ENCODE results near the gene MIF. TPM values are rescaled to one million over a fixed set of nuclear protein-coding genes. Genes with fewer than 3 reads are reported as not detected.

MIF gene
- total RNA-seq, 1 experiment from 2014 or later, result 1,081 TPM

DNA sequence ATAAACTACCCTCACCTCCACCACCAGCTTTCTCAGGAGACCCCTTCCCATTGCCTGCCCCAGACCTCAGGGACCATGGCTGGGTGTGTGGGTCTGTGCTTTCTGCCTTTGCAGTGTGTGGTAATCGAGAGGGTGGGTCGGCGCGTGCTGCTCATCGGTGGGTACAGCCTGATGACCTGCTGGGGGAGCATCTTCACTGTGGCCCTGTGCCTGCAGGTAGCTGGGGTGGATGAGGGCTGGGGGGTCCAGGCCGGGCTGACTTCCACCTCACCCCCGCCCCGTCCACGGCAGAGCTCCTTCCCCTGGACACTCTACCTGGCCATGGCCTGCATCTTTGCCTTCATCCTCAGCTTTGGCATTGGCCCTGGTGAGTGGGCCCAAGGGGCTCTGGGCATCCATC, 10.5 kb upstream of the MIF start:
- DNase-seq, result no peak
- no peaks in the 10 kb centered on the region for H3K79me2 ChIP-seq (ENCODE audit: low read length)

DNA sequence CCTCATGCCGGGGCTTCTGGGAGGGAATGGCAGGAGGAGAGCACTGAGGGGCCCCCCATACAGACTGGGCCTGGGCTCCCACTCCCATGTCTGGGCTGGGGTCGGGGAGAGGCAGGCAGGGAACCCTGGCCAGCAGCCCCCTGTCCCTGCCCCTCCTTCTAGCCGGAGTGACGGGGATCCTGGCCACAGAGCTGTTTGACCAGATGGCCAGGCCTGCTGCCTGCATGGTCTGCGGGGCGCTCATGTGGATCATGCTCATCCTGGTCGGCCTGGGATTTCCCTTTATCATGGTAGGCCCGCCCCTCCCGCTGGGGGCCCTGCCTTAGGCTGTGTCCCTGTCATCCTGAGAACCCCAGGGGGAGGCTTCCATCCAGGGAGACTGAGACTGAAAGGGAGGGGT, 10.0 kb upstream of the MIF start:
- Histone ChIP-seq H4K20me1 (ENCODE audit: insufficient read depth, low read depth, low read length) (no peaks in the 10 kb centered on the region), H3K4me1 (ENCODE audit: low read length) (no peaks in the 10 kb centered on the region), H3K9me2 (replicated peaks; ENCODE audit: insufficient read depth, low read length) (no peaks in the 10 kb centered on the region), H3K4me3 (ENCODE audit: low read length) (no peak overlapping the region), H3K27me3 (ENCODE audit: low read length) (no peaks in the 10 kb centered on the region), H3K9ac (ENCODE audit: low read length) (no peak overlapping the region), H2AFZ (ENCODE audit: low read length) (no peak overlapping the region), H3K9me3 (ENCODE audit: low read length) (no peaks in the 10 kb centered on the region), H3K79me2 (ENCODE audit: low read length) (no peaks in the 10 kb centered on the region), H3K4me2 (ENCODE audit: low read depth, low read length, poor library complexity, severe bottlenecking) (no peak overlapping the region), H3K36me3 (ENCODE audit: insufficient read depth, low read length) (no peaks in the 10 kb centered on the region), H3K27ac (ENCODE audit: low read length) (no peak overlapping the region)
- no peak for DNase-seq

More for the DNA sequence above, 10.5 kb upstream of the MIF start:
- no peak overlapping the region for H2AFZ ChIP-seq (ENCODE audit: low read length)
- H3K9me2 ChIP-seq (replicated peaks; ENCODE audit: insufficient read depth, low read length), result no peaks in the 10 kb centered on the region
- no peaks in the 10 kb centered on the region for H3K9me3 ChIP-seq (ENCODE audit: low read length)
- H3K27ac ChIP-seq (ENCODE audit: low read length), result no peak overlapping the region
- H3K4me2 ChIP-seq (ENCODE audit: low read depth, low read length, poor library complexity, severe bottlenecking), result no peak overlapping the region
- no peak overlapping the region for H3K9ac ChIP-seq (ENCODE audit: low read length)
- no peak overlapping the region for H3K4me3 ChIP-seq (ENCODE audit: low read length)
- H4K20me1 ChIP-seq (ENCODE audit: insufficient read depth, low read depth, low read length), result no peaks in the 10 kb centered on the region
- no peaks in the 10 kb centered on the region for H3K27me3 ChIP-seq (ENCODE audit: low read length)
- H3K36me3 ChIP-seq (ENCODE audit: insufficient read depth, low read length), result no peaks in the 10 kb centered on the region
- no peaks in the 10 kb centered on the region for H3K4me1 ChIP-seq (ENCODE audit: low read length)

DNA sequence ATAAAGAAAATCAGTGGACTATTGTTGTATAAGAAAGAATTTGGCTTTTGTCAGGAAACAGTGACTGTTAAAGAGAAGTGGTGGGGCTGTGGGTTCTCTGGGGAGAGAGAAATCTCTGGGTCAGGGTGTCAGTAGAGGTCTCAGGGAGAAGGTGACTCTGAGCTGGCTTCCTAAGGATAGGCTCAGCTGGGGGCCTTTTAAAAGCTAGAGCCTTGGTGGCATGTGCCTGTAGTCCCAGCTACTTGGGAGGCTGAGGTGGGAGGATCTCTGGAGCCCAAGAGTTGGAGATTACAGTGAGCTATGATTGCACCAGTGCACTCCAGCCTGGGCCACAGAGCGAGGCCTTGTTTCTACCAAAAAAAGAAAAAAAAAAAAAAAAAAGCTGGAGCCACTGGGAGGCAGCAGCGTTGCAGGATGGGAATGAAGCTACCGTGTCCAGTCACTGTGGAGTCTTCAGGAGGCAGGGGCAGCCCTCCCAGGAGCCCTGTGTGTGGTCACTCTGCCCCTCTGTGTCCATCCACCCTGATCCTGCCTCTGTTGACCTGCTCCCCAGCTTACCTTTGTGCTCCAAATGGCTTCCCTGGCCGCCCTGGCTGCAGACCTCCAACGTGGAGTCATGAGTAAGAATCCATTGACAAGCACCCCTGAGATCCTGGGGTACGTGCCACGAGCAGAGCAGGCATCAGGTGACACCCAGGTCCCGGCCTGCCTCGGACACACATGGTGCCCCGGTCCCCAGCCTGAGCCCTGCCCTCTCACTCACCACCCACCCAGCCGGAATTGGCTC, 5.4 kb upstream of the MIF start:
- no peaks in the 10 kb centered on the region for H3K27me3 ChIP-seq (ENCODE audit: low read length)
- peaks cover 11% of the 10 kb centered on the region for H3K4me1 ChIP-seq (ENCODE audit: low read length)
- no peak for DNase-seq
- no peak overlapping the region for H3K9ac ChIP-seq (ENCODE audit: low read length)
- H3K9me3 ChIP-seq (ENCODE audit: low read length), result no peaks in the 10 kb centered on the region
- no peak overlapping the region for H3K27ac ChIP-seq (ENCODE audit: low read length)
- H3K79me2 ChIP-seq (ENCODE audit: low read length), result no peaks in the 10 kb centered on the region
- no peak overlapping the region for H3K4me3 ChIP-seq (ENCODE audit: low read length)
- no peaks in the 10 kb centered on the region for H3K36me3 ChIP-seq (ENCODE audit: insufficient read depth, low read length)
- H2AFZ ChIP-seq (ENCODE audit: low read length), result no peak overlapping the region
- H3K4me2 ChIP-seq (ENCODE audit: low read depth, low read length, poor library complexity, severe bottlenecking), result no peak overlapping the region
- no peaks in the 10 kb centered on the region for H3K9me2 ChIP-seq (replicated peaks; ENCODE audit: insufficient read depth, low read length)
- no peaks in the 10 kb centered on the region for H4K20me1 ChIP-seq (ENCODE audit: insufficient read depth, low read depth, low read length)

DNA sequence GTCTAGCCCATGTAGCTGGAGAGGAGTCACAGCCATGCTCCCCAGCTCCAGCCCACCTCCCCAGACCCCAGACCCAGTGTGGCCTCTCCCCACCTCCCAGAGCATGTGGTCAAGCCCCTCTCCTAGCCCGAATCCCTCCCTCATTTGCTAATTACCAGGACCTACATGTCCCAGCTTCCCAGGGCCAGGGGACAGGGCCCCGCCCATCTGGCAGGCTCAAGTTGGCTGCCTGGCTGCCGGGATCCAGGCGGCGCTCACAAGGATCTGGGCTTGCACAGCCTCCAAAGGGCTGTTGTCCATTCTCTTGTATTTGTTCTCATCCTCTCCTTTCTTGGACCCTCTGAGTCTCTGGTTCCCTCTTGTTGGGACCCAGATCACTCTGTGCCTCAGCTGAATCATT, 4.6 kb upstream of the MIF start:
- no peaks in the 10 kb centered on the region for H3K27me3 ChIP-seq (ENCODE audit: low read length)
- H2AFZ ChIP-seq (ENCODE audit: low read length), result no peak overlapping the region
- H3K4me1 ChIP-seq (ENCODE audit: low read length), result peaks cover 12% of the 10 kb centered on the region
- no peak overlapping the region for H3K4me2 ChIP-seq (ENCODE audit: low read depth, low read length, poor library complexity, severe bottlenecking)
- peaks cover 4% of the 10 kb centered on the region; the same call in 1 of the 2 replicates for H3K79me2 ChIP-seq (ENCODE audit: low read length)
- H3K9me3 ChIP-seq (ENCODE audit: low read length), result no peaks in the 10 kb centered on the region
- no peaks in the 10 kb centered on the region for H3K36me3 ChIP-seq (ENCODE audit: insufficient read depth, low read length)
- H3K4me3 ChIP-seq (ENCODE audit: low read length), result no peak overlapping the region
- H4K20me1 ChIP-seq (ENCODE audit: insufficient read depth, low read depth, low read length), result no peaks in the 10 kb centered on the region
- no peaks in the 10 kb centered on the region for H3K9me2 ChIP-seq (replicated peaks; ENCODE audit: insufficient read depth, low read length)
- no peak for DNase-seq
- no peak overlapping the region for H3K27ac ChIP-seq (ENCODE audit: low read length)
- H3K9ac ChIP-seq (ENCODE audit: low read length), result no peak overlapping the region

DNA sequence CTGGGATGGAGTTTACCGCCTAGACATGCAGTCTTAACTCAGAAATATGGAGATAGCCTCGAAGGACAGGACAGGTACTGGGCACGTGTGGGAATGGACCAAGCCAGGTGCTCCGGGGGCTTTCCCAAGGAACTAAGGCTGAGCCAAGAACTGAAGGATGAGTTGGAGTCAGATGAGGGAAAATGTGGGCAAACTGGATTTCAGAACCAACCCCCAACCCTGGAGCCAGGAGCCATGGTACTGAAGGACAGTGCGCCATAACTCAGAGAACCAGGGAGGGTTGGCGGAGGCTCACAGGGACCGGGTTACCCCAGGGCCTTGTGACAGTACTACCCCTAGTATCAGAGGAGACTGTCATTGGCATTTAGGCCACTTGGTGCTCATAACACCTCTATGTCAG, 2.5 kb upstream of the MIF start:
- no peak overlapping the region for H3K4me2 ChIP-seq (ENCODE audit: low read depth, low read length, poor library complexity, severe bottlenecking)
- peaks cover 13% of the 10 kb centered on the region for H4K20me1 ChIP-seq (ENCODE audit: insufficient read depth, low read depth, low read length)
- no peak overlapping the region for H3K27ac ChIP-seq (ENCODE audit: low read length)
- H3K9me3 ChIP-seq (ENCODE audit: low read length), result no peaks in the 10 kb centered on the region
- peaks cover 26% of the 10 kb centered on the region for H3K4me1 ChIP-seq (ENCODE audit: low read length)
- no peaks in the 10 kb centered on the region for H3K27me3 ChIP-seq (ENCODE audit: low read length)
- no peaks in the 10 kb centered on the region for H3K9me2 ChIP-seq (replicated peaks; ENCODE audit: insufficient read depth, low read length)
- H3K9ac ChIP-seq (ENCODE audit: low read length), result no peak overlapping the region
- H2AFZ ChIP-seq (ENCODE audit: low read length), result no peak overlapping the region
- H3K79me2 ChIP-seq (ENCODE audit: low read length), result peaks cover 17% of the 10 kb centered on the region
- DNase-seq, result no peak
- peaks cover 21% of the 10 kb centered on the region for H3K36me3 ChIP-seq (ENCODE audit: insufficient read depth, low read length)
- H3K4me3 ChIP-seq (ENCODE audit: low read length), result no peak overlapping the region

DNA sequence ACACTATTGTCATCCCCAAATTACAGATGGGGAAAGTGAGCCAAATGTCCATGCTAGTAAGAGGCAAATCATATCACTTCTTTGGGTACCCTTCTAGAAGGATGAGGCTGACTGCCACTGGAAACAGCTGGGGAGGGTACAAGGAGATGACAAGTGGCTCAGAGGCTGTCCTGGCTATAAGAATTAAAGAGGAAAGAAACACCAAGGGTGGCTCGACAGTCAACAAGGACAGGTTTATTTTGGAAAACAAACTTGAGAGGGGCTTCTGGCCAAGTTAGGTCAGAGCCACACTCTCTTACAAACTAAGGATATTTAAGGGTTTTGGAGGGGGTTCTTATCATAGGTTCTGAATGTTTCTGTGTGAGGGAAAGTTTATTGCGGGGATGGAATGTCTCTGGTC, 2.1 kb upstream of the MIF start:
- peaks cover 26% of the 10 kb centered on the region for H3K4me1 ChIP-seq (ENCODE audit: low read length)
- no peaks in the 10 kb centered on the region for H3K9me3 ChIP-seq (ENCODE audit: low read length)
- H4K20me1 ChIP-seq (ENCODE audit: insufficient read depth, low read depth, low read length), result peaks cover 17% of the 10 kb centered on the region
- H3K27ac ChIP-seq (ENCODE audit: low read length), result no peak overlapping the region
- DNase-seq, result no peak
- no peak overlapping the region for H3K4me3 ChIP-seq (ENCODE audit: low read length)
- no peaks in the 10 kb centered on the region for H3K27me3 ChIP-seq (ENCODE audit: low read length)
- H3K9me2 ChIP-seq (replicated peaks; ENCODE audit: insufficient read depth, low read length), result no peaks in the 10 kb centered on the region
- H2AFZ ChIP-seq (ENCODE audit: low read length), result no peak overlapping the region
- peaks cover 17% of the 10 kb centered on the region for H3K79me2 ChIP-seq (ENCODE audit: low read length)
- no peak overlapping the region for H3K4me2 ChIP-seq (ENCODE audit: low read depth, low read length, poor library complexity, severe bottlenecking)
- no peak overlapping the region for H3K9ac ChIP-seq (ENCODE audit: low read length)
- H3K36me3 ChIP-seq (ENCODE audit: insufficient read depth, low read length), result peaks cover 25% of the 10 kb centered on the region

DNA sequence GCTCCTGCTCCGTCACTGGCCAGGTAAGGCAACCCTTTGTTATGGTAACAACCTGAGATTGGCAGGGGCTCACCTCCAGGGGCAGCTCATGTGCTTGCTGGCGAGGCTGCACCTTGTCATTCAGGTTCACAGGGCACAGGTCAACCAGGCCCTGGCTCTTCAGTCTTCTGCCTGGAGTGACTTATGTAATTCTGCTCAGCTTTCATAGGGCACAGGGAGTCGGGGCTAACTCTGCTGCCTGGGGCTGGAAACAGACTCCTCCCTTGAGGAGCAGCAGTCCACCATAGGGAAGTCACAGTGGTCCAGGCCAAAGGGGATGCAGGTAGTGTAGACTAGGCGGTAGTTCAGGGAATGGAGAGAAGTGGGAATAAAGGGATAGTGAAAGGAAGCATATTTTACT, 1.5 kb upstream of the MIF start:
- Histone ChIP-seq H2AFZ (ENCODE audit: low read length) (no peak overlapping the region), H3K4me2 (ENCODE audit: low read depth, low read length, poor library complexity, severe bottlenecking) (peak overlapping the region; percentile 98), H3K9ac (ENCODE audit: low read length) (no peak overlapping the region; the same call in 1 of the 2 replicates), H3K36me3 (ENCODE audit: insufficient read depth, low read length) (peaks cover 27% of the 10 kb centered on the region), H3K4me3 (ENCODE audit: low read length) (peak overlapping the region; percentile 75; the same call in 1 of the 2 replicates), H4K20me1 (ENCODE audit: insufficient read depth, low read depth, low read length) (peaks cover 19% of the 10 kb centered on the region), H3K9me2 (replicated peaks; ENCODE audit: insufficient read depth, low read length) (no peaks in the 10 kb centered on the region), H3K27ac (ENCODE audit: low read length) (no peak overlapping the region), H3K9me3 (ENCODE audit: low read length) (no peaks in the 10 kb centered on the region), H3K27me3 (ENCODE audit: low read length) (no peaks in the 10 kb centered on the region), H3K4me1 (ENCODE audit: low read length) (peaks cover 26% of the 10 kb centered on the region), H3K79me2 (ENCODE audit: low read length) (peaks cover 17% of the 10 kb centered on the region)
- no peak for DNase-seq

DNA sequence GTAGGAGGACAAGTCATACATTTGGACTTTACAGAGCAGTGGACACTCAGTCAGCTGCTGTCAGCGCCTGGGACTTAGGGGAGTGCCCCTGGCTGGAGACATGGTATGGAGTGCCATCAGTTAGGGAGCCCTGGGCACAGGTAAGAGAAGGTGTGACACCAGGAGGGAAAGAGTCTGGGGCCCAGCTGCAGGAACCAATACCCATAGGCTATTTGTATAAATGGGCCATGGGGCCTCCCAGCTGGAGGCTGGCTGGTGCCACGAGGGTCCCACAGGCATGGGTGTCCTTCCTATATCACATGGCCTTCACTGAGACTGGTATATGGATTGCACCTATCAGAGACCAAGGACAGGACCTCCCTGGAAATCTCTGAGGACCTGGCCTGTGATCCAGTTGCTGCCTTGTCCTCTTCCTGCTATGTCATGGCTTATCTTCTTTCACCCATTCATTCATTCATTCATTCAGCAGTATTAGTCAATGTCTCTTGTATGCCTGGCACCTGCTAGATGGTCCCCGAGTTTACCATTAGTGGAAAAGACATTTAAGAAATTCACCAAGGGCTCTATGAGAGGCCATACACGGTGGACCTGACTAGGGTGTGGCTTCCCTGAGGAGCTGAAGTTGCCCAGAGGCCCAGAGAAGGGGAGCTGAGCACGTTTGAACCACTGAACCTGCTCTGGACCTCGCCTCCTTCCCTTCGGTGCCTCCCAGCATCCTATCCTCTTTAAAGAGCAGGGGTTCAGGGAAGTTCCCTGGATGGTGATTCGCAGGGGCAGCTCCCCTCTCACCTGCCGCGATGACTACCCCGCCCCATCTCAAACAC, 850 bp upstream of the MIF start:
- Histone ChIP-seq H3K27ac (ENCODE audit: low read length) (peak overlapping the region; percentile 85), H3K36me3 (ENCODE audit: insufficient read depth, low read length) (peaks cover 27% of the 10 kb centered on the region), H2AFZ (ENCODE audit: low read length) (peak overlapping the region; percentile 60), H3K9me2 (replicated peaks; ENCODE audit: insufficient read depth, low read length) (no peaks in the 10 kb centered on the region), H3K4me2 (ENCODE audit: low read depth, low read length, poor library complexity, severe bottlenecking) (peak overlapping the region; percentile 98), H3K9me3 (ENCODE audit: low read length) (no peaks in the 10 kb centered on the region), H3K4me3 (ENCODE audit: low read length) (peak overlapping the region; percentile 75), H3K4me1 (ENCODE audit: low read length) (peaks cover 26% of the 10 kb centered on the region), H3K27me3 (ENCODE audit: low read length) (no peaks in the 10 kb centered on the region), H3K79me2 (ENCODE audit: low read length) (peaks cover 17% of the 10 kb centered on the region), H3K9ac (ENCODE audit: low read length) (peak overlapping the region; percentile 96), H4K20me1 (ENCODE audit: insufficient read depth, low read depth, low read length) (peaks cover 19% of the 10 kb centered on the region)
- no peak for DNase-seq

Measured in Karpas-422 (cell line).